GM12878 (cell line): ENCODE measurements around the gene ATXN7L1. TPM values are rescaled to one million over a fixed set of nuclear protein-coding genes. Genes with fewer than 3 reads are reported as not detected.

Experiments used
- ATAC-seq: fragments of 200-7000 bp; cut with Tn5 transposase; 3 replicates; pipeline ENCODE4 v1.9.1; 2020; ENCODE audit warnings: mild to moderate bottlenecking, moderate library complexity
- BruUV-seq: library from RNA; stranded (reverse); fragments of 400-500 nt; replicated peaks from 2 replicates; lab custom pipeline; 2021; lab: Mats Ljungman, UMichigan
- CTCF ChIA-PET: fragments of 300-600 bp; sonication (Branson Sonifier 250); formaldehyde crosslinking; extraction: SDS; loops from one replicate; lab custom pipeline; 2021; ENCODE audit warnings: inconsistent platforms; lab: Yijun Ruan, JAX
- POLR2A ChIA-PET: fragments of 350-600 bp; formaldehyde crosslinking; extraction: SDS; loops from one replicate; lab custom pipeline; 2021; ENCODE audit warnings: inconsistent platforms; lab: Charles Lee
- RAD21 ChIA-PET: fragments of 300-600 bp; sonication (Branson Sonifier 250); formaldehyde crosslinking; loops from one replicate; lab custom pipeline; 2023; ENCODE audit warnings: antibody characterized with exemption; ENCODE audit not compliant: unreplicated experiment; lab: Charles Lee
- SMC1A ChIA-PET: fragments of 300-600 bp; sonication (Branson Sonifier 250); formaldehyde crosslinking; loops from one replicate; lab custom pipeline; 2023; ENCODE audit not compliant: unreplicated experiment, uncharacterized antibody; lab: Charles Lee
- DNase-seq: peaks from one replicate; pipeline ENCODE4 v3.0.0-alpha.2; 2011; ENCODE audit warnings: low read depth, low spot score
- FAIRE-seq: peaks from 3 replicates; lab custom pipeline; 2011; peaks lifted over from hg19 to GRCh38; lab: Jason Lieb, UNC
- H2AFZ ChIP-seq: 2 replicates; pipeline ENCODE4 v1.6.0; 2011; ENCODE audit warnings: low read depth, low read length, control low read depth; ENCODE audit not compliant: control insufficient read depth
- H3K27ac ChIP-seq: 2 replicates; pipeline ENCODE4 v1.5.1; 2011; ENCODE audit warnings: control low read depth; ENCODE audit not compliant: control insufficient read depth, insufficient read depth
- H3K27me3 ChIP-seq, 2 experiments: replicated peaks in 1 of 2; 2 replicates each; pipeline versions ENCODE4 v1.6.0 to v1.6.1; 2011; ENCODE audit warnings: low read length in 1 of 2; ENCODE audit not compliant: control insufficient read depth in 2 of 2, insufficient read depth in 2 of 2
- H3K36me3 ChIP-seq, 2 experiments: 2 replicates each; pipeline ENCODE4 v1.5.1; 2011; ENCODE audit warnings: low read length in 1 of 2; ENCODE audit not compliant: control insufficient read depth in 2 of 2, insufficient read depth in 2 of 2
- H3K4me1 ChIP-seq: 2 replicates; pipeline ENCODE4 v1.6.1; 2011; ENCODE audit warnings: mild to moderate bottlenecking, low read length, moderate library complexity, mixed read lengths; ENCODE audit not compliant: control insufficient read depth, insufficient read depth
- H3K4me2 ChIP-seq: 2 replicates; pipeline ENCODE4 v1.6.0; 2011; ENCODE audit warnings: control low read depth; ENCODE audit not compliant: control insufficient read depth, insufficient read depth
- H3K4me3 ChIP-seq: fragments of 200-600 bp; sonication (generic); 2 replicates; pipeline ENCODE4 v1.5.1; 2016
- H3K79me2 ChIP-seq: 2 replicates; pipeline ENCODE4 v1.6.0; 2011; ENCODE audit warnings: low read length; ENCODE audit not compliant: control insufficient read depth, insufficient read depth
- H3K9ac ChIP-seq: 2 replicates; pipeline ENCODE4 v1.8.0; 2011; ENCODE audit warnings: low read length, control low read depth, mixed read lengths; ENCODE audit not compliant: control insufficient read depth, insufficient read depth
- H3K9me3 ChIP-seq: replicated peaks from 3 replicates; pipeline ENCODE4 v1.5.1; 2011; ENCODE audit warnings: mild to moderate bottlenecking, low read length; ENCODE audit not compliant: control insufficient read depth, insufficient read depth
- H4K20me1 ChIP-seq: 2 replicates; pipeline ENCODE4 v1.6.0; 2011; ENCODE audit not compliant: control insufficient read depth, insufficient read depth
- ATF3 ChIP-seq: IDR thresholded peaks from 2 replicates; pipeline ENCODE4 v1.6.1; 2011; ENCODE audit warnings: low read depth, mild to moderate bottlenecking, low read length, moderate library complexity, borderline replicate concordance; ENCODE audit errors: extremely low read depth
- CHD4 ChIP-seq: fragments of 200-600 bp; sonication (generic); IDR thresholded peaks from 2 replicates; pipeline ENCODE4 v1.6.1; 2016; ENCODE audit warnings: mild to moderate bottlenecking
- ELK1 ChIP-seq: IDR thresholded peaks from 2 replicates; pipeline ENCODE4 v1.6.1; 2012; ENCODE audit warnings: low read depth, low read length, improper control_type of control experiment
- FOXK2 ChIP-seq: fragments of 450-650 bp; IDR thresholded peaks from 2 replicates; pipeline ENCODE4 v1.6.1; 2017; ENCODE audit warnings: mild to moderate bottlenecking, moderate library complexity
- JUND ChIP-seq: IDR thresholded peaks from 2 replicates; pipeline ENCODE4 v1.6.1; 2012; ENCODE audit warnings: low read depth, mild to moderate bottlenecking, low read length, improper control_type of control experiment, moderate library complexity
- MEF2B ChIP-seq: fragments of 450-650 bp; IDR thresholded peaks from 2 replicates; pipeline ENCODE4 v1.6.1; 2018; ENCODE audit warnings: mild to moderate bottlenecking, moderate library complexity; ENCODE audit not compliant: partially characterized antibody, poor library complexity, severe bottlenecking
- NBN ChIP-seq: fragments of 450-650 bp; IDR thresholded peaks from 2 replicates; pipeline ENCODE4 v1.6.1; 2016
- PML ChIP-seq: IDR thresholded peaks from 2 replicates; pipeline ENCODE4 v1.6.1; 2012; ENCODE audit warnings: low read length, inconsistent platforms
- POU2F2 ChIP-seq: IDR thresholded peaks from 3 replicates; pipeline ENCODE4 v1.6.1; 2011; ENCODE audit warnings: low read depth, mild to moderate bottlenecking, low read length, borderline replicate concordance
- REST ChIP-seq: IDR thresholded peaks from 2 replicates; pipeline ENCODE4 v1.6.1; 2012; ENCODE audit warnings: mild to moderate bottlenecking, low read depth, low read length
- SIN3A ChIP-seq: IDR thresholded peaks from 2 replicates; pipeline ENCODE4 v1.6.1; 2012; ENCODE audit warnings: low read depth, low read length, improper control_type of control experiment
- SREBF2 ChIP-seq: IDR thresholded peaks from 2 replicates; pipeline ENCODE4 v1.6.1; 2012; ENCODE audit warnings: mild to moderate bottlenecking, low read length
- ZNF274 ChIP-seq: IDR thresholded peaks from one replicate; pipeline ENCODE4 v1.8.0; 2011; ENCODE audit not compliant: insufficient read length, insufficient read depth
- ZNF622 ChIP-seq: fragments of 450-650 bp; IDR thresholded peaks from 2 replicates; pipeline ENCODE4 v1.6.1; 2017; ENCODE audit warnings: mild to moderate bottlenecking, inconsistent platforms
- WGBS: methylation state at CpG from one replicate; pipeline ENCODE4 v1.1.6; 2016; ENCODE audit warnings: low lambda C conversion rate; ENCODE audit not compliant: insufficient replicate concordance, insufficient coverage; ENCODE audit errors: missing lambda C conversion rate; 5-methylcytosine and 5-hydroxymethylcytosine counted together
- in situ Hi-C: fragments of 300-500 bp; cut with MboI; formaldehyde crosslinking; loops from 9 replicates; pipeline ENCODE4 v1.14.3; 2018; ENCODE audit warnings: mixed read lengths
- intact Hi-C: fragments of 100-400 bp; cut with micrococcal nuclease; formaldehyde crosslinking; loops from one replicate; pipeline ENCODE4 v1.14.2; 2022; ENCODE audit not compliant: unreplicated experiment
- polyA plus RNA-seq, 11 experiments: library from polyadenylated mRNA; depleted of rRNA in 4 of 11; unstranded in 6 of 11; stranded (reverse) in 5 of 11; fragments of >200 nt; fragmentation: Nextera tagmentation in 4 of 11; fragmentation: Illumina TruSeq in 1 of 11; extraction: Ambion mirVana in 4 of 11; extraction: Trizol in 1 of 11; gene quantifications; 1 replicate in 1 of 11; 2 replicates in 10 of 11; pipeline versions ENCODE4 v1.2.1 to v1.2.3, GENCODE V29; 2011 to 2016; ENCODE audit warnings: inconsistent platforms in 2 of 11, missing spikeins in 2 of 11, low read depth in 1 of 11
- total RNA-seq, 4 experiments: library from RNA; depleted of rRNA in 3 of 4; stranded (reverse); fragments of >200 nt in 3 of 4; fragmentation: Illumina TruSeq in 1 of 4; extraction: Trizol in 1 of 4; gene quantifications; 2 replicates each; pipeline versions ENCODE4 v1.2.1 to v1.2.3, GENCODE V29; 2013 to 2021
- TF ChIP-seq, protein P1 (sequence below): fragments of 450-650 bp; IDR thresholded peaks from 2 replicates; pipeline ENCODE4 v1.6.1; 2017; ENCODE audit warnings: mild to moderate bottlenecking

Gene ATXN7L1
- total and polyA plus RNA-seq, 10 of the 15 experiments (the other 5 are each of a cell fraction or from before 2014, with no cell fraction given) = 0.40 to 2.9 (median 1.2) TPM

- no peak for ATAC-seq
- FAIRE-seq = no peak
- Histone ChIP-seq H3K4me1 (no peaks in the 10 kb centered on the region), H3K9me3 (no peaks in the 10 kb centered on the region), H4K20me1 (no peaks in the 10 kb centered on the region), H3K4me2 (no peak overlapping the region), H3K27ac (no peak overlapping the region), H3K27me3 (peaks cover 1 to 7% of the 10 kb centered on the region in 2 experiments; a peak in 2 of 4 replicates), H2AFZ (no peak overlapping the region), H3K79me2 (no peaks in the 10 kb centered on the region), H3K9ac (no peak overlapping the region), H3K36me3 (no peaks in the 10 kb centered on the region), H3K4me3 (no peak overlapping the region)
- in situ Hi-C loops (no loop called here), intact Hi-C loops (no loop called here)
- POLR2A ChIA-PET = no interaction called here
- TF ChIP-seq POU2F2 = no peak
- no peak for TF ChIP-seq ZNF274
- TF ChIP-seq SREBF2 = no peak
- TF ChIP-seq, protein P1, sequence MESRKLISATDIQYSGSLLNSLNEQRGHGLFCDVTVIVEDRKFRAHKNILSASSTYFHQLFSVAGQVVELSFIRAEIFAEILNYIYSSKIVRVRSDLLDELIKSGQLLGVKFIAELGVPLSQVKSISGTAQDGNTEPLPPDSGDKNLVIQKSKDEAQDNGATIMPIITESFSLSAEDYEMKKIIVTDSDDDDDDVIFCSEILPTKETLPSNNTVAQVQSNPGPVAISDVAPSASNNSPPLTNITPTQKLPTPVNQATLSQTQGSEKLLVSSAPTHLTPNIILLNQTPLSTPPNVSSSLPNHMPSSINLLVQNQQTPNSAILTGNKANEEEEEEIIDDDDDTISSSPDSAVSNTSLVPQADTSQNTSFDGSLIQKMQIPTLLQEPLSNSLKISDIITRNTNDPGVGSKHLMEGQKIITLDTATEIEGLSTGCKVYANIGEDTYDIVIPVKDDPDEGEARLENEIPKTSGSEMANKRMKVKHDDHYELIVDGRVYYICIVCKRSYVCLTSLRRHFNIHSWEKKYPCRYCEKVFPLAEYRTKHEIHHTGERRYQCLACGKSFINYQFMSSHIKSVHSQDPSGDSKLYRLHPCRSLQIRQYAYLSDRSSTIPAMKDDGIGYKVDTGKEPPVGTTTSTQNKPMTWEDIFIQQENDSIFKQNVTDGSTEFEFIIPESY = no peak
- TF ChIP-seq ELK1 = no peak
- TF ChIP-seq MEF2B = no peak
- TF ChIP-seq NBN = no peak
- TF ChIP-seq JUND = no peak
- no peak for TF ChIP-seq FOXK2
- TF ChIP-seq ZNF622 = no peak
- no peak for TF ChIP-seq ATF3
- no peak for TF ChIP-seq CHD4
- TF ChIP-seq PML = no peak
- no peak for TF ChIP-seq SIN3A
- no peak for TF ChIP-seq REST
- DNase-seq = no peak
- BruUV-seq = no TSS peak
- RAD21 ChIA-PET = no interaction called here
- CTCF ChIA-PET = interaction anchor here (0.9 to 1.3 kb wide), 2 partner anchors 101 to 106 kb away, joined by 3 to 4 read pairs; no protein-coding TSS in a partner anchor
- SMC1A ChIA-PET = no interaction called here
- 32% methylated on average over 10 of the region's 10 CpGs for WGBS
These were observed 10.1 kb downstream of the ATXN7L1 start for GRCh38 chr7:105866102-105866801.
